SK-N-MC (cell line): ENCODE data around the gene IGF2R.
"Not testable (repeated sequence)": the region's sequence is repeated elsewhere in the genome, so short reads cannot be mapped to it uniquely, and the experiment has no call there.

Experiments
- DNase-seq: peaks from one replicate; pipeline ENCODE4 v3.0.0-alpha.2; 2011; ENCODE audit warnings: low read depth, low spot score
- H3K27ac ChIP-seq: fragments of 200-600 bp; sonication (generic); 2 replicates; pipeline ENCODE4 v1.5.1; 2016; ENCODE audit warnings: mixed run types
- H3K36me3 ChIP-seq: fragments of 200-600 bp; sonication (generic); 2 replicates; pipeline ENCODE4 v1.6.1; 2017; ENCODE audit warnings: antibody characterized with exemption, low read length, mixed read lengths; ENCODE audit not compliant: insufficient read depth
- H3K4me3 ChIP-seq: fragments of 200-600 bp; sonication (generic); 2 replicates; pipeline ENCODE4 v1.5.1; 2016
- H3K9ac ChIP-seq: fragments of 200-600 bp; sonication (generic); 2 replicates; pipeline ENCODE4 v1.8.0; 2017; ENCODE audit warnings: mixed run types, mixed read lengths; ENCODE audit not compliant: insufficient read length
- H3K9me3 ChIP-seq: fragments of 200-600 bp; sonication (generic); 2 replicates; pipeline ENCODE4 v1.6.1; 2017; ENCODE audit warnings: low read depth, mild to moderate bottlenecking, antibody characterized with exemption, low read length, moderate library complexity, mixed read lengths
- EZH2 ChIP-seq: fragments of 200-600 bp; sonication (generic); IDR thresholded peaks from one replicate; pipeline ENCODE4 v1.6.1; 2017; ENCODE audit warnings: antibody characterized with exemption
- FOXP2 ChIP-seq: optimal IDR thresholded peaks from 2 replicates; pipeline ENCODE3; 2011; ENCODE audit warnings: mild to moderate bottlenecking, moderate library complexity; ENCODE audit not compliant: insufficient read depth; ENCODE audit errors: extremely low read length, control extremely low read depth
- POLR2AphosphoS5 ChIP-seq: IDR thresholded peaks from 2 replicates; pipeline ENCODE4 v1.6.1; 2012; ENCODE audit warnings: mild to moderate bottlenecking, low read depth, low read length, borderline replicate concordance

Gene IGF2R

GRCh38 chr6:159992366-159992765 is 23.5 kb downstream of the IGF2R start:
- H3K27ac ChIP-seq = no peak overlapping the region
- TF ChIP-seq FOXP2 (no peak), EZH2 (no peak), POLR2AphosphoS5 (no peak)
- H3K9me3 ChIP-seq = no peaks in the 10 kb centered on the region
- H3K4me3 ChIP-seq = no peak overlapping the region
- peaks cover 28% of the 10 kb centered on the region for H3K36me3 ChIP-seq
- H3K9ac ChIP-seq = no peak overlapping the region
- no peak for DNase-seq

GRCh38 chr6:159995405-159995804 is 26.5 kb downstream of the IGF2R start:
- no peaks in the 10 kb centered on the region for H3K9me3 ChIP-seq
- TF ChIP-seq POLR2AphosphoS5 (no peak), FOXP2 (no peak), EZH2 (no peak)
- no peak for DNase-seq
- peaks cover 41% of the 10 kb centered on the region for H3K36me3 ChIP-seq
- H3K27ac ChIP-seq = no peak overlapping the region
- H3K4me3 ChIP-seq = no peak overlapping the region
- H3K9ac ChIP-seq = no peak overlapping the region

GRCh38 chr6:159996087-159996622 is 27.3 kb downstream of the IGF2R start:
- Histone ChIP-seq H3K27ac (no peak overlapping the region), H3K36me3 (peaks cover 40% of the 10 kb centered on the region), H3K9ac (no peak overlapping the region)

GRCh38 chr6:159996626-159997497 is 28.0 kb downstream of the IGF2R start:
- no peak overlapping the region for H3K9ac ChIP-seq
- no peak overlapping the region for H3K27ac ChIP-seq
- TF ChIP-seq FOXP2 (no peak), EZH2 (no peak), POLR2AphosphoS5 (no peak)
- no peak overlapping the region for H3K4me3 ChIP-seq
- H3K9me3 ChIP-seq = no peaks in the 10 kb centered on the region
- peaks cover 33% of the 10 kb centered on the region for H3K36me3 ChIP-seq
- no peak for DNase-seq

More at GRCh38 chr6:159996087-159996622, 27.3 kb downstream of the IGF2R start:
- Histone ChIP-seq H3K4me3 (no peak overlapping the region), H3K9me3 (no peaks in the 10 kb centered on the region)
- no peak for TF ChIP-seq FOXP2
- no peak for TF ChIP-seq EZH2
- TF ChIP-seq POLR2AphosphoS5 = no peak
- no peak for DNase-seq

GRCh38 chr6:159997498-159998101 is 28.7 kb downstream of the IGF2R start:
- no peak overlapping the region for H3K4me3 ChIP-seq
- no peak for DNase-seq
- no peak overlapping the region for H3K27ac ChIP-seq
- H3K9ac ChIP-seq = no peak overlapping the region
- TF ChIP-seq EZH2 (no peak), POLR2AphosphoS5 (no peak), FOXP2 (no peak)
- H3K36me3 ChIP-seq = peaks cover 26% of the 10 kb centered on the region
- H3K9me3 ChIP-seq = no peaks in the 10 kb centered on the region

- Histone ChIP-seq H3K4me3 (no peak overlapping the region), H3K9me3 (no peaks in the 10 kb centered on the region), H3K36me3 (peaks cover 22% of the 10 kb centered on the region), H3K27ac (no peak overlapping the region), H3K9ac (no peak overlapping the region)
- TF ChIP-seq FOXP2 (no peak), EZH2 (no peak), POLR2AphosphoS5 (no peak)
- DNase-seq = no peak
Observed at GRCh38 chr6:159998538-159998937, 29.7 kb downstream of the IGF2R start.

GRCh38 chr6:159999240-159999671 is 30.4 kb downstream of the IGF2R start:
- no peak for TF ChIP-seq FOXP2
- no peak for TF ChIP-seq POLR2AphosphoS5
- no peak for TF ChIP-seq EZH2
- no peaks in the 10 kb centered on the region for H3K9me3 ChIP-seq
- H3K4me3 ChIP-seq = no peak overlapping the region
- no peak overlapping the region for H3K27ac ChIP-seq
- DNase-seq = no peak
- H3K9ac ChIP-seq = no peak overlapping the region
- H3K36me3 ChIP-seq = peaks cover 22% of the 10 kb centered on the region

GRCh38 chr6:160000280-160000704 is 31.4 kb downstream of the IGF2R start:
- peaks cover 16% of the 10 kb centered on the region for H3K36me3 ChIP-seq
- no peak overlapping the region for H3K27ac ChIP-seq
- no peak overlapping the region for H3K4me3 ChIP-seq
- no peak overlapping the region for H3K9ac ChIP-seq
- TF ChIP-seq POLR2AphosphoS5 (no peak), EZH2 (no peak), FOXP2 (no peak)
- no peaks in the 10 kb centered on the region for H3K9me3 ChIP-seq
- DNase-seq = no peak

- not testable (repeated sequence) for DNase-seq, H3K27ac ChIP-seq, H3K9ac ChIP-seq, H3K9me3 ChIP-seq, H3K4me3 ChIP-seq
- peaks cover 13% of the 10 kb centered on the region; the same call in 1 of the 2 replicates for H3K36me3 ChIP-seq
Observed at GRCh38 chr6:160000893-160001427, 32.1 kb downstream of the IGF2R start.
